GM12878 (cell line): ENCODE measurements around the gene HMGCR. TPM values are rescaled to one million over a fixed set of nuclear protein-coding genes. Genes with fewer than 3 reads are reported as not detected.
A peak's percentile ranks its signal among the peaks of the same experiment; 100 is the strongest.

ENCODE experiments used
- ATAC-seq: fragments of 200-7000 bp; cut with Tn5 transposase; 3 replicates; pipeline ENCODE4 v1.9.1; 2020; ENCODE audit warnings: mild to moderate bottlenecking, moderate library complexity
- BruUV-seq: library from RNA; stranded (reverse); fragments of 400-500 nt; replicated peaks from 2 replicates; lab custom pipeline; 2021; lab: Mats Ljungman, UMichigan
- CTCF ChIA-PET: fragments of 300-600 bp; sonication (Branson Sonifier 250); formaldehyde crosslinking; extraction: SDS; loops from one replicate; lab custom pipeline; 2021; ENCODE audit warnings: inconsistent platforms; lab: Yijun Ruan, JAX
- POLR2A ChIA-PET: fragments of 350-600 bp; formaldehyde crosslinking; extraction: SDS; loops from one replicate; lab custom pipeline; 2021; ENCODE audit warnings: inconsistent platforms; lab: Charles Lee
- RAD21 ChIA-PET: fragments of 300-600 bp; sonication (Branson Sonifier 250); formaldehyde crosslinking; loops from one replicate; lab custom pipeline; 2023; ENCODE audit warnings: antibody characterized with exemption; ENCODE audit not compliant: unreplicated experiment; lab: Charles Lee
- SMC1A ChIA-PET: fragments of 300-600 bp; sonication (Branson Sonifier 250); formaldehyde crosslinking; loops from one replicate; lab custom pipeline; 2023; ENCODE audit not compliant: unreplicated experiment, uncharacterized antibody; lab: Charles Lee
- DNase-seq: peaks from one replicate; pipeline ENCODE4 v3.0.0-alpha.2; 2011; ENCODE audit warnings: low read depth, low spot score
- FAIRE-seq: peaks from 3 replicates; lab custom pipeline; 2011; peaks lifted over from hg19 to GRCh38; lab: Jason Lieb, UNC
- H2AFZ ChIP-seq: 2 replicates; pipeline ENCODE4 v1.6.0; 2011; ENCODE audit warnings: low read depth, low read length, control low read depth; ENCODE audit not compliant: control insufficient read depth
- H3K27ac ChIP-seq: 2 replicates; pipeline ENCODE4 v1.5.1; 2011; ENCODE audit warnings: control low read depth; ENCODE audit not compliant: control insufficient read depth, insufficient read depth
- H3K27me3 ChIP-seq, 2 experiments: replicated peaks in 1 of 2; 2 replicates each; pipeline versions ENCODE4 v1.6.0 to v1.6.1; 2011; ENCODE audit warnings: low read length in 1 of 2; ENCODE audit not compliant: control insufficient read depth in 2 of 2, insufficient read depth in 2 of 2
- H3K36me3 ChIP-seq, 2 experiments: 2 replicates each; pipeline ENCODE4 v1.5.1; 2011; ENCODE audit warnings: low read length in 1 of 2; ENCODE audit not compliant: control insufficient read depth in 2 of 2, insufficient read depth in 2 of 2
- H3K4me1 ChIP-seq: 2 replicates; pipeline ENCODE4 v1.6.1; 2011; ENCODE audit warnings: mild to moderate bottlenecking, low read length, moderate library complexity, mixed read lengths; ENCODE audit not compliant: control insufficient read depth, insufficient read depth
- H3K4me2 ChIP-seq: 2 replicates; pipeline ENCODE4 v1.6.0; 2011; ENCODE audit warnings: control low read depth; ENCODE audit not compliant: control insufficient read depth, insufficient read depth
- H3K4me3 ChIP-seq: fragments of 200-600 bp; sonication (generic); 2 replicates; pipeline ENCODE4 v1.5.1; 2016
- H3K79me2 ChIP-seq: 2 replicates; pipeline ENCODE4 v1.6.0; 2011; ENCODE audit warnings: low read length; ENCODE audit not compliant: control insufficient read depth, insufficient read depth
- H3K9ac ChIP-seq: 2 replicates; pipeline ENCODE4 v1.8.0; 2011; ENCODE audit warnings: low read length, control low read depth, mixed read lengths; ENCODE audit not compliant: control insufficient read depth, insufficient read depth
- H3K9me3 ChIP-seq: replicated peaks from 3 replicates; pipeline ENCODE4 v1.5.1; 2011; ENCODE audit warnings: mild to moderate bottlenecking, low read length; ENCODE audit not compliant: control insufficient read depth, insufficient read depth
- H4K20me1 ChIP-seq: 2 replicates; pipeline ENCODE4 v1.6.0; 2011; ENCODE audit not compliant: control insufficient read depth, insufficient read depth
- CBX5 ChIP-seq: sonication (generic); IDR thresholded peaks from 2 replicates; pipeline ENCODE4 v1.6.1; 2016; ENCODE audit warnings: low read depth, moderate library complexity, mild to moderate bottlenecking, inconsistent platforms
- CHD4 ChIP-seq: fragments of 200-600 bp; sonication (generic); IDR thresholded peaks from 2 replicates; pipeline ENCODE4 v1.6.1; 2016; ENCODE audit warnings: mild to moderate bottlenecking
- EED ChIP-seq: sonication (generic); IDR thresholded peaks from 2 replicates; pipeline ENCODE4 v1.6.1; 2016; ENCODE audit warnings: antibody characterized with exemption, low read depth
- EP300 ChIP-seq, 2 experiments: fragments of 150-350 bp in 1 of 2; IDR thresholded peaks; 2 replicates each; pipeline ENCODE4 v1.6.1; 2011 to 2012; ENCODE audit warnings: low read depth in 2 of 2, low read length in 2 of 2, borderline replicate concordance in 1 of 2, improper control_type of control experiment in 1 of 2, inconsistent platforms in 1 of 2; ENCODE audit not compliant: control insufficient read depth in 1 of 2
- GATAD2B ChIP-seq: fragments of 450-650 bp; conservative IDR thresholded peaks from 2 replicates; pipeline ENCODE4 v1.6.1; 2017; ENCODE audit warnings: low read depth, mild to moderate bottlenecking, moderate library complexity
- MYB ChIP-seq: fragments of 150-350 bp; IDR thresholded peaks from 2 replicates; pipeline ENCODE4 v1.6.1; 2014; ENCODE audit warnings: mild to moderate bottlenecking, low read depth, low read length, borderline replicate concordance
- NR2C2 ChIP-seq: IDR thresholded peaks from 2 replicates; pipeline ENCODE4 v1.6.1; 2011; ENCODE audit warnings: borderline replicate concordance, low read depth; ENCODE audit not compliant: control insufficient read depth, insufficient read length
- PML ChIP-seq: IDR thresholded peaks from 2 replicates; pipeline ENCODE4 v1.6.1; 2012; ENCODE audit warnings: low read length, inconsistent platforms
- TCF7 ChIP-seq: IDR thresholded peaks from 2 replicates; pipeline ENCODE4 v1.6.1; 2014; ENCODE audit warnings: antibody characterized with exemption, borderline replicate concordance
- ZNF24 ChIP-seq: fragments of 450-650 bp; IDR thresholded peaks from 2 replicates; pipeline ENCODE4 v1.6.1; 2017; ENCODE audit warnings: antibody characterized with exemption, mild to moderate bottlenecking
- WGBS: methylation state at CpG from one replicate; pipeline ENCODE4 v1.1.6; 2016; ENCODE audit warnings: low lambda C conversion rate; ENCODE audit not compliant: insufficient replicate concordance, insufficient coverage; ENCODE audit errors: missing lambda C conversion rate; 5-methylcytosine and 5-hydroxymethylcytosine counted together
- in situ Hi-C: fragments of 300-500 bp; cut with MboI; formaldehyde crosslinking; loops from 9 replicates; pipeline ENCODE4 v1.14.3; 2018; ENCODE audit warnings: mixed read lengths
- intact Hi-C: fragments of 100-400 bp; cut with micrococcal nuclease; formaldehyde crosslinking; loops from one replicate; pipeline ENCODE4 v1.14.2; 2022; ENCODE audit not compliant: unreplicated experiment
- polyA plus RNA-seq, 11 experiments: library from polyadenylated mRNA; depleted of rRNA in 4 of 11; unstranded in 6 of 11; stranded (reverse) in 5 of 11; fragments of >200 nt; fragmentation: Nextera tagmentation in 4 of 11; fragmentation: Illumina TruSeq in 1 of 11; extraction: Ambion mirVana in 4 of 11; extraction: Trizol in 1 of 11; gene quantifications; 1 replicate in 1 of 11; 2 replicates in 10 of 11; pipeline versions ENCODE4 v1.2.1 to v1.2.3, GENCODE V29; 2011 to 2016; ENCODE audit warnings: inconsistent platforms in 2 of 11, missing spikeins in 2 of 11, low read depth in 1 of 11
- total RNA-seq, 4 experiments: library from RNA; depleted of rRNA in 3 of 4; stranded (reverse); fragments of >200 nt in 3 of 4; fragmentation: Illumina TruSeq in 1 of 4; extraction: Trizol in 1 of 4; gene quantifications; 2 replicates each; pipeline versions ENCODE4 v1.2.1 to v1.2.3, GENCODE V29; 2013 to 2021
- TF ChIP-seq, protein P1 (sequence below): fragments of 450-650 bp; IDR thresholded peaks from 2 replicates; pipeline ENCODE4 v1.6.1; 2018; ENCODE audit warnings: borderline replicate concordance, mild to moderate bottlenecking; ENCODE audit not compliant: partially characterized antibody
- TF ChIP-seq, protein P2 (sequence below): IDR thresholded peaks from 2 replicates; pipeline ENCODE4 v1.6.1; 2012; ENCODE audit warnings: low read depth, low read length, improper control_type of control experiment
- TF ChIP-seq, protein P3 (sequence below): fragments of 450-650 bp; IDR thresholded peaks from 2 replicates; pipeline ENCODE4 v1.6.1; 2018; ENCODE audit warnings: mild to moderate bottlenecking, low read depth, moderate library complexity; ENCODE audit not compliant: partially characterized antibody

Gene HMGCR
- total and polyA plus RNA-seq, 10 of the 15 experiments (the other 5 are each of a cell fraction or from before 2014, with no cell fraction given), result 30.8 to 119 (median 73.9) TPM

DNA sequence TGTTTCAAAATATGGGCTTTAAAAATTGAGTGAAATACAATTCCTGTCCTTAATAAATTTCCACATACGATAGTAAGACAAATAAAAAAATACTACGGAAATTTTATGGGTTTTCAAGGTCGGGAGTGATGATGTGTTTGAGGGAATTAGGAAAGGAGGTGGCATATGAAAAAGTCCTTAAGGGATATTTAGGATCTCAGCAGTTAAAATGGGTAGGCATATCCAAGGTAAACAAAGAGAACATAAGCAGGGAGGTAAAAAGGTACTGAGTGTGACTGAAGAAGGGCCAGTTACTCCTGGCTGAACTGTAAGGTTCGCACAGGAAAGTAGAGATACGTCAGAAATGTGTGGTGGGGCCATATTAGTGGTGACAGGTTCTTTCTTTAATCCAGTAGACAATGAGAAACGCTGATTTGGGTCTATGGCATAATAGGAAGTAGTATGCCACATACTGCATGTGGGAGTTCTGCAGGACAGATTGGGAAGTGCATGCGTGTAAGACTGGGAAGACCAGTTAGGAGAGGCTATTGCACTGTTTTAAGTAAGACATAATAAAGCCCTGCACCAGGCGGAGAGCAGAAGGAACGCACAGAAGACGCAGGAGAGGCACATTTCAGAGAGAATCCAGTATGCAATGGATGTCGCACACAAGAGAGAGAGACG lies 937 bp upstream of the HMGCR start:
- Histone ChIP-seq H3K9me3 (no peaks in the 10 kb centered on the region), H3K4me1 (peaks cover 6% of the 10 kb centered on the region; the same call in 1 of the 2 replicates), H3K27ac (peak overlapping the region; percentile 96), H3K79me2 (peaks cover 38% of the 10 kb centered on the region), H3K27me3 (no peaks in the 10 kb centered on the region), H3K36me3 (peaks cover 0 to 6% of the 10 kb centered on the region in 2 experiments; a peak in 1 of 4 replicates), H2AFZ (peak overlapping the region; percentile 99), H4K20me1 (peaks cover 4% of the 10 kb centered on the region; the same call in 1 of the 2 replicates), H3K4me2 (peak overlapping the region; percentile 97), H3K4me3 (peak overlapping the region; percentile 73), H3K9ac (peak overlapping the region; percentile 89)
- intact Hi-C loops (loop anchor here (1.0 to 5.0 kb wide), 3 partner anchors 100 to 241 kb away; partner anchors contain the start of genes ANKRD31, CERT1 and POLK), in situ Hi-C loops (no loop called here)
- ChIA-PET CTCF (interaction anchor here (1.1 to 1.4 kb wide), 6 partner anchors 24 to 345 kb away, joined by 3 to 9 read pairs (median 4); partner anchors contain the start of gene ANKRD31), SMC1A (interaction anchor here (0.6 to 3.6 kb wide), 7 partner anchors 15 to 344 kb away, joined by 3 to 24 read pairs (median 6); partner anchors contain the start of gene ANKRD31), RAD21 (interaction anchor here (0.7 to 1.7 kb wide), 12 partner anchors 15 to 345 kb away, joined by 3 to 28 read pairs (median 6); partner anchors contain the start of gene ANKRD31), POLR2A (interaction anchor here (0.7 to 1.9 kb wide), 6 partner anchors 48 to 333 kb away, joined by 3 to 16 read pairs (median 6); partner anchors contain the start of gene ANKRD31)
- WGBS, result 24% methylated on average over 12 of the region's 12 CpGs
- DNase-seq, result peak; percentile 32
- TSS peak; percentile 98 for BruUV-seq
- ATAC-seq, result peak; percentile 15
- FAIRE-seq, result peak; percentile 81
- TF ChIP-seq TCF7 (no peak), EP300 (IDR thresholded peaks at IDR 0.05; ENCODE audit: borderline replicate concordance in 1 of 2, control insufficient read depth in 1 of 2, low read depth in 2 of 2, low read length in 2 of 2) (no peak), MYB (no peak), PML (no peak), CBX5 (no peak), GATAD2B (0 out of 2 replicates have a peak, but pooled peaks have one; percentile 4), EED (no peak), CHD4 (no peak), ZNF24 (no peak), NR2C2 (no peak)
- TF ChIP-seq, protein P1, sequence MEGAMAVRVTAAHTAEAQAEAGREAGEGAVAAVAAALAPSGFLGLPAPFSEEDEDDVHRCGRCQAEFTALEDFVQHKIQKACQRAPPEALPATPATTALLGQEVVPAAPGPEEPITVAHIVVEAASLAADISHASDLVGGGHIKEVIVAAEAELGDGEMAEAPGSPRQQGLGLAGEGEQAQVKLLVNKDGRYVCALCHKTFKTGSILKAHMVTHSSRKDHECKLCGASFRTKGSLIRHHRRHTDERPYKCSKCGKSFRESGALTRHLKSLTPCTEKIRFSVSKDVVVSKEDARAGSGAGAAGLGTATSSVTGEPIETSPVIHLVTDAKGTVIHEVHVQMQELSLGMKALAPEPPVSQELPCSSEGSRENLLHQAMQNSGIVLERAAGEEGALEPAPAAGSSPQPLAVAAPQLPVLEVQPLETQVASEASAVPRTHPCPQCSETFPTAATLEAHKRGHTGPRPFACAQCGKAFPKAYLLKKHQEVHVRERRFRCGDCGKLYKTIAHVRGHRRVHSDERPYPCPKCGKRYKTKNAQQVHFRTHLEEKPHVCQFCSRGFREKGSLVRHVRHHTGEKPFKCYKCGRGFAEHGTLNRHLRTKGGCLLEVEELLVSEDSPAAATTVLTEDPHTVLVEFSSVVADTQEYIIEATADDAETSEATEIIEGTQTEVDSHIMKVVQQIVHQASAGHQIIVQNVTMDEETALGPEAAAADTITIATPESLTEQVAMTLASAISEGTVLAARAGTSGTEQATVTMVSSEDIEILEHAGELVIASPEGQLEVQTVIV, result no peak
- TF ChIP-seq, protein P2, sequence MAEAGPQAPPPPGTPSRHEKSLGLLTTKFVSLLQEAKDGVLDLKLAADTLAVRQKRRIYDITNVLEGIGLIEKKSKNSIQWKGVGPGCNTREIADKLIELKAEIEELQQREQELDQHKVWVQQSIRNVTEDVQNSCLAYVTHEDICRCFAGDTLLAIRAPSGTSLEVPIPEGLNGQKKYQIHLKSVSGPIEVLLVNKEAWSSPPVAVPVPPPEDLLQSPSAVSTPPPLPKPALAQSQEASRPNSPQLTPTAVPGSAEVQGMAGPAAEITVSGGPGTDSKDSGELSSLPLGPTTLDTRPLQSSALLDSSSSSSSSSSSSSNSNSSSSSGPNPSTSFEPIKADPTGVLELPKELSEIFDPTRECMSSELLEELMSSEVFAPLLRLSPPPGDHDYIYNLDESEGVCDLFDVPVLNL, result no peak
- TF ChIP-seq, protein P3, sequence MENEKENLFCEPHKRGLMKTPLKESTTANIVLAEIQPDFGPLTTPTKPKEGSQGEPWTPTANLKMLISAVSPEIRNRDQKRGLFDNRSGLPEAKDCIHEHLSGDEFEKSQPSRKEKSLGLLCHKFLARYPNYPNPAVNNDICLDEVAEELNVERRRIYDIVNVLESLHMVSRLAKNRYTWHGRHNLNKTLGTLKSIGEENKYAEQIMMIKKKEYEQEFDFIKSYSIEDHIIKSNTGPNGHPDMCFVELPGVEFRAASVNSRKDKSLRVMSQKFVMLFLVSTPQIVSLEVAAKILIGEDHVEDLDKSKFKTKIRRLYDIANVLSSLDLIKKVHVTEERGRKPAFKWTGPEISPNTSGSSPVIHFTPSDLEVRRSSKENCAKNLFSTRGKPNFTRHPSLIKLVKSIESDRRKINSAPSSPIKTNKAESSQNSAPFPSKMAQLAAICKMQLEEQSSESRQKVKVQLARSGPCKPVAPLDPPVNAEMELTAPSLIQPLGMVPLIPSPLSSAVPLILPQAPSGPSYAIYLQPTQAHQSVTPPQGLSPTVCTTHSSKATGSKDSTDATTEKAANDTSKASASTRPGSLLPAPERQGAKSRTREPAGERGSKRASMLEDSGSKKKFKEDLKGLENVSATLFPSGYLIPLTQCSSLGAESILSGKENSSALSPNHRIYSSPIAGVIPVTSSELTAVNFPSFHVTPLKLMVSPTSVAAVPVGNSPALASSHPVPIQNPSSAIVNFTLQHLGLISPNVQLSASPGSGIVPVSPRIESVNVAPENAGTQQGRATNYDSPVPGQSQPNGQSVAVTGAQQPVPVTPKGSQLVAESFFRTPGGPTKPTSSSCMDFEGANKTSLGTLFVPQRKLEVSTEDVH, result no peak
